HL-60 (cell line): ENCODE results near the gene CACNA2D3.

Experiments used
- CTCF ChIP-seq: IDR thresholded peaks from one replicate; pipeline ENCODE4 v1.5.1; 2011; ENCODE audit warnings: low read length, control low read depth, inconsistent platforms; ENCODE audit not compliant: insufficient read depth
- GABPA ChIP-seq: IDR thresholded peaks from 2 replicates; pipeline ENCODE4 v1.6.1; 2012; ENCODE audit warnings: low read depth
- TF ChIP-seq, protein P1 (sequence below): IDR thresholded peaks from 2 replicates; pipeline ENCODE4 v1.6.1; 2012; ENCODE audit warnings: low read depth; ENCODE audit not compliant: insufficient replicate concordance

DNA sequence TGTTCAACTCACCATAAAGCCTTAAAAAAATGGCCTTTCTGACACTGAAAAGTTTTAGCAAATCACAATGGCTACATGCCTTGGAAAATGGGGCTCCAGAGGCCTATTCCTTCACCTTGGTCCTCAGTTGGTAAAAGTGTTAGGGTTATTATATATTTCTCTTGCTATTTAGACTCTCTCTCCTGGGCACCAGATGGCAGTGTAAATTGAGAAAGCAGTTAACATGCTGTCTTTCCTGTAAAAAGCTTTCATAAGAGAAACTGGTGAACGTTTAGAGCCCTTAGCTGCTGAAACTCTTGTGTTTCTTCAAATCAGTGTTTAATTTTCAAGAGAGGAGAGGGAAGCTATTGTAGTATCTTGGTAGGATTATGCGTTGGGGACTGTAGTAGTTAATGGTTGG is 715.6 kb downstream of the CACNA2D3 start:
- TF ChIP-seq CTCF (no peak), GABPA (no peak)
- TF ChIP-seq, protein P1, sequence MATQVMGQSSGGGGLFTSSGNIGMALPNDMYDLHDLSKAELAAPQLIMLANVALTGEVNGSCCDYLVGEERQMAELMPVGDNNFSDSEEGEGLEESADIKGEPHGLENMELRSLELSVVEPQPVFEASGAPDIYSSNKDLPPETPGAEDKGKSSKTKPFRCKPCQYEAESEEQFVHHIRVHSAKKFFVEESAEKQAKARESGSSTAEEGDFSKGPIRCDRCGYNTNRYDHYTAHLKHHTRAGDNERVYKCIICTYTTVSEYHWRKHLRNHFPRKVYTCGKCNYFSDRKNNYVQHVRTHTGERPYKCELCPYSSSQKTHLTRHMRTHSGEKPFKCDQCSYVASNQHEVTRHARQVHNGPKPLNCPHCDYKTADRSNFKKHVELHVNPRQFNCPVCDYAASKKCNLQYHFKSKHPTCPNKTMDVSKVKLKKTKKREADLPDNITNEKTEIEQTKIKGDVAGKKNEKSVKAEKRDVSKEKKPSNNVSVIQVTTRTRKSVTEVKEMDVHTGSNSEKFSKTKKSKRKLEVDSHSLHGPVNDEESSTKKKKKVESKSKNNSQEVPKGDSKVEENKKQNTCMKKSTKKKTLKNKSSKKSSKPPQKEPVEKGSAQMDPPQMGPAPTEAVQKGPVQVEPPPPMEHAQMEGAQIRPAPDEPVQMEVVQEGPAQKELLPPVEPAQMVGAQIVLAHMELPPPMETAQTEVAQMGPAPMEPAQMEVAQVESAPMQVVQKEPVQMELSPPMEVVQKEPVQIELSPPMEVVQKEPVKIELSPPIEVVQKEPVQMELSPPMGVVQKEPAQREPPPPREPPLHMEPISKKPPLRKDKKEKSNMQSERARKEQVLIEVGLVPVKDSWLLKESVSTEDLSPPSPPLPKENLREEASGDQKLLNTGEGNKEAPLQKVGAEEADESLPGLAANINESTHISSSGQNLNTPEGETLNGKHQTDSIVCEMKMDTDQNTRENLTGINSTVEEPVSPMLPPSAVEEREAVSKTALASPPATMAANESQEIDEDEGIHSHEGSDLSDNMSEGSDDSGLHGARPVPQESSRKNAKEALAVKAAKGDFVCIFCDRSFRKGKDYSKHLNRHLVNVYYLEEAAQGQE: no peak
